HG03064 (cell line): Measurements from ENCODE around the gene ARGLU1.

Source experiments
- ATAC-seq: cut with Tn5 transposase; IDR thresholded peaks from one replicate; pipeline ENCODE4 v1.9.1; 2021; ENCODE audit warnings: low read depth; ENCODE audit not compliant: unreplicated experiment

The ARGLU1 gene

GRCh38 chr13:106505295-106505694 lies 62.6 kb downstream of the ARGLU1 start:
- ATAC-seq, result no peak

DNA sequence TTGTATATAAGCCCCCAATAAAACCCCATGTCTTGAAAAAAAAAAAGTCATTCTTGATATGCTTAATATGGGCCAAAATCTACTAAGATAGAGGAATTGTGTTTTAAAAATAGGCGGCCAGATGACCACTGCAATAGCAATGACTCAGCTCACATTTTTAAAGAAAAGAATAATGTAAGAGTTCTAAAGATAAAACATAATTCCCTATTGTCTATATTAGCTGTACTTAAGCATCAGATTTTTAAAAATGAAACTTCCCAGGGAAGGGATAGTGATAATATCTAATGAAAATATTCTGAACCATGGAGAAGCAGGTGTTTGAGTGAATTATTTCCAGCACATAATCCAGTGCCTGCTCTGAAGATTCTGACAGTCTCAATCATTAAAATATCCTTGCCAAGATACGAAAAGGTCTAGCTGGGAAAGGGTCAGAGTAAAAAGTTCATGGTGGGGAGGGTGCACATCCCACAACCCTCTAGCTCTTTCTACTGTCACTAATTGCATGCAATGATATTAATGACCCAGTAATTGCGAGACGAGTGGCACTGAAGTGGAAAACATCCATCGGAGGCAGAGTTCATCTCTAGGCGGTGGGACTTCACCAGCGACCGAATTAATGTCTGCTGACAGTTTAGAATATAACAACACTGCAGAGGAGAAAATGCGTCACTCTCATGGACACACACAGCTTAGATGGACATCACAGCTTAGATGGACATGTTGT lies 64.0 kb downstream of the ARGLU1 start:
- no peak for ATAC-seq

- ATAC-seq, result no peak
Measured at GRCh38 chr13:106503272-106503671, 64.7 kb downstream of the ARGLU1 start.

- no peak for ATAC-seq
Measured at GRCh38 chr13:106500445-106500844, 67.5 kb downstream of the ARGLU1 start.

- no peak for ATAC-seq
Measured at GRCh38 chr13:106499896-106500295, 68.0 kb downstream of the ARGLU1 start.

DNA sequence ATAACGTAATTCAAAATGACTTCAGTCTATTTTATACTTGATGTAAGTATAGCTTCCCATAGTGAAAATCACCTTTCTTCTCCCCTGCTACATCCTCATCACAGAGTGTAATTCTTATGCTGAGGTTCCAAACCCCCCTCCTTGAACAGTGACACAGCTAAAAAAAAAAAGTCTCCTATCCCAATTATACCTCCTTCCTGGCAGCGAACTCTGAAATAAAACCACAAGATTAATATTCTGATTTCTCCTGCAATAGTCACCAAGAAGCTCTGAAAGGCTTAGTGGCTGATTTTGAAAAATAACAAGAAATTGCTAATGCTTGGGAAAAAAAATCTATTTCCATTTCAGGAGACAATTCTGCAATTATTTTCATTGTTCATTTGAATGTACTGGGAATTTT lies 68.8 kb downstream of the ARGLU1 start:
- ATAC-seq, result no peak

DNA sequence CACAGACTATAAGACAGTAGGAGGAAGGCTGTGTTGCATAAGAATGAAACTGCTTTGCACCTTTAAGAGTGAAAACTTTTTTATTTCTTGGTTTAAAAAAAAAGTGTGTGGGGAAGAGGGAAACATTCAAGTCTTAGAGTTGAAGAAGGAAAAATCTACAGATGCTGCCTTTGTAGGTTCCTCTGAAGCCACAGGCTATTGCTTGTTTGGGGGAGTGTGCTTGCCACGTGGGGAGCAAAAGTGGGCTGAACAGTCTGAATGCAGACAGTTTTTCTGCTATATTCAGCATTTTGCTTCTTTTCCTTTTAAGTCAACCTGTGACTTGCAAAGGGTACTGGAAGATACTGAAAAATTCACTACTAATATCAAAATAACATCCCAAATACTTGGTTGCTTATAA lies 69.4 kb downstream of the ARGLU1 start:
- no peak for ATAC-seq

DNA sequence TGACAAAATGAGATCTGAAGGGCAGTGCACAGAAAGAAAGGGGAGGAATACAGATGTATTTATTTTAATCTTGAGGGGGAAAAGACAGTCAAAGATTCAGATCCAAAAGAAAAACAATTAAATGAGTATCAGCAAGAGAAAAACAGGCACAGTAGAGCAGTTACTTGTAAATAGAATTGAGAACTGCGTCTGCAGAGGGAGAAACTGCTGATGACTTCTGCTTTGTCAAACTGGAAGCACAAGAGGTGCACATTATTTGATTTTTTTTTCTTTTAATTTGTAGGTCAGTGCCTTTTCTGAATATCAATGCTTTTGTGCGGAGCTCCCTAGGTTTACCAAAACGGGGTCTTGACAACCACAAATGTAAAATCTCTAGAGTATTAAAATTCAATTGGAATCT lies 69.8 kb downstream of the ARGLU1 start:
- no peak for ATAC-seq

GRCh38 chr13:106497079-106497478 lies 70.9 kb downstream of the ARGLU1 start:
- no peak for ATAC-seq

DNA sequence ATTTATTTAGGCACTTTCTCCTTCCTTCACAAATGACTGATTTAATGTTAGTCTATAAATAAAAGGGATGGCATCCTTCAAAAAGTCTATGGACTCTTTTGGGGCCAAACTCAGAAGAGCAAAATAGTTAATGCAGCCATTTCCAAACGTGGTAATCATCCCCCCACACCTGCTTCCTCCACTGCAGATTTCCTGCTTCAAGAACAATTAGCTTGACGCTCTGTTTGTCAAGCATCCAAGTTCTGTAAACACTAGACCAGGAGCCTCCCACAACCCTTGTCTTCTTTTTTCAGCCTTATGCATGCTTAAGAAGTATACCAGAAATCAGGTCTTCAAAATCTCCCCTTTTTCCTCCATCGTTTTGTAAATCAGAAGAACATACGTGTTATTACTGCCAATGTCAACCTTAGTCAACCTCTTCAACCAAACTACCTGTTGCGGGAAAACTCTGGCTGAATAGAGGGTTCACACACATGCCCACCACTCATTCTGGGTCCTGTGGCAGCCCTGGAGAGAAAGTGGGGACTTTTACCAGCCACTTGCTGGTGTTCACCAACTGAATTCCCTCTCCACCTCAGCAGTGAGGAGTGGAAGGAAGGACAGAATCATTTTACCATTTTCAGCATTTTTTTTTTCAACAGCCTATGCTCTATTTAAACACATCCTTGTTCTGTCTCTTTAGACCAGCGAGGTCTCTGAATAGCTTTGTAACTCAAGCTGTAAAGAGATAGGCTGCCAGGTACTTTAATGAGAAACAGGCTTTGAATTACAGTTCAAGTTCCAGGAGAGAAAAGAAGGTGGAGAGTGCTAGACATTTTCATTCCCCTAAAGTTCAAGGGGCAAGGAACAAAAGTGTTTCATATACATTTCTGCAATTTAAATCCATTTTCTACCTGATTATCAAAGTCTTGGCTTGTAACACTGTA lies 71.6 kb downstream of the ARGLU1 start:
- ATAC-seq, result no peak

DNA sequence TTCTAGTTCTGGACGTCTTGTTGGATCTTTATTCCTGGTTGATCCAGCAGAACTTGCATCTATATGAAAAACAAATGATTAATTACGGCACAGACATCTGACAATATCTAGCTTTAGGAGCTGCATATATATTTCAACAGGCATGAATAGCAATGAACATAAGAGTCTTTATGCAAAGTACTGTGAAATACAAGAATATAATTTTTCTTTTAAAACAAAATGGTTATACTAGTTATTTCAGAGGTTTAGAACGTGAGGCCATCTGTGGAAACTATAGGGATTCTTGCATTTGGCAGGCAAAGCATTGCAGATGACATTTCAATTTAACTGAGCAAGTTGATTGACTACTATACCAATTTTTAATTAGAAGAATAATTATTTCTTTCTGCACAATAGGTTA lies 73.0 kb downstream of the ARGLU1 start:
- no peak for ATAC-seq

GRCh38 chr13:106494506-106494905 lies 73.4 kb downstream of the ARGLU1 start:
- no peak for ATAC-seq

DNA sequence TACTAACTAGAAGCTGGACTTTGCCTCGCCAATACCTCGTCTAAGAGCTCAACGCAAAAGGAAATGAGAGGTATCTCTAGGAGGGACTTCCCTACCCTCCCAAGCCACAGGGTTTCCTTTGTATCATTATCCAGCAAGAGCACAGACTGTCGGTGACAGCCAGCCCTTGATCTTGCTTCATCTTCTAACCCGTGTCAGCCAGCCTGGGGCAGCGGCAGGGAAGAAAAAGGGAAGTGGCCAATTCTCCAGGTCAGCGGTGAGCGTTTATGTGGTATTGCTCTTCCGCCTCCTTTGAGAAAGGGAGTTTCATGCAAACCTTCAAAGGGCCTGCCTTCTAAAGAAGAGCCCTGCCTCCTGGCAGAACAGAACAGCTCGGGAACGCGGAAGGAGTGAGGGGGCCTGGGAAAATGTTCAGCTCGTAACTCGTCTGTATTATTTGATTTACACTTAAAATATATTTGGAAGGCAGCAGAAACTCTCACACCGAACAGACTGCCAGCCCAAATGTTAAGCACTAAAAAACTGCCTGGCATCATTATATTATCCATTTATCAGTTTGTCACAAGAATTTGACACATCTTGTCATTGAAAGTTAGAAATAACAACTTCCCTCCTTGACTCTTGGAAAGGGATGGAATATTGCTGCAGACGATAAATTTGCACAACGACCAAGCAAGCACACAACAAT lies 74.3 kb downstream of the ARGLU1 start:
- no peak for ATAC-seq

- no peak for ATAC-seq
Measured at GRCh38 chr13:106492588-106493475, 75.1 kb downstream of the ARGLU1 start.

DNA sequence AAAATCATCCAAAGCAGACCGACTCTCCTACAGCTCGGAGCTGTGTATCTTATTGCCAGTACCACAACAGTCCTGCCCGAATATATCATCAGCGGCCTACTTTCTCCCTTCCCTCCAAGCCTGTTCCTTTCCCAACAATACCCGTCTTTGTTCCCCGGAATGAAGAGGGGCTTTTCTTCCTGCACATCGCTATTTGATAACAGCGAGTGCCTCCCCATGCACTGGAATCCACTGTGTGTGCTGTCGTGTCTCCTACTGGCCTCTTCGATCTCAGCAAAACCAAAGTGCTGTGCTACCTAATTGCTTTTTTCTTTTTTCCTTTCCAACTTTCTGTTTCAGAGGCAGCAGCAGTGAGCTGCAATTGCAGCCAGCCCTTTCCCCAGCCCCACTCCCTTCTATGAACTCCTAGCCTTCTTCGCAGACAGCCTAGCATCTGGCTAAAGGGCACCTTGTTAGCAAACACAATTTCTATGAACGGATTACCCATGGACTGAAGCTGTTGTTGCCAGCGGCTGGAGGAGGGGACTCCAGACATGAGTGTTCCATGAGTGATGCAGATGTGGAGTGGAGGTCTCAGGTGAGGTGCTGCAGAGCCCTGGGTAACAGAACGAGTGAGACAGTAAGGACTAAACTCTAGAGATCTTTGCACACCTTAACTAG lies 75.9 kb downstream of the ARGLU1 start:
- ATAC-seq, result no peak
